ENCODE measurements around the gene PUS7.
"Not testable (repeated sequence)": the region's sequence is repeated elsewhere in the genome, so short reads cannot be mapped to it uniquely, and the experiment has no call there.

PUS7 gene

DNA sequence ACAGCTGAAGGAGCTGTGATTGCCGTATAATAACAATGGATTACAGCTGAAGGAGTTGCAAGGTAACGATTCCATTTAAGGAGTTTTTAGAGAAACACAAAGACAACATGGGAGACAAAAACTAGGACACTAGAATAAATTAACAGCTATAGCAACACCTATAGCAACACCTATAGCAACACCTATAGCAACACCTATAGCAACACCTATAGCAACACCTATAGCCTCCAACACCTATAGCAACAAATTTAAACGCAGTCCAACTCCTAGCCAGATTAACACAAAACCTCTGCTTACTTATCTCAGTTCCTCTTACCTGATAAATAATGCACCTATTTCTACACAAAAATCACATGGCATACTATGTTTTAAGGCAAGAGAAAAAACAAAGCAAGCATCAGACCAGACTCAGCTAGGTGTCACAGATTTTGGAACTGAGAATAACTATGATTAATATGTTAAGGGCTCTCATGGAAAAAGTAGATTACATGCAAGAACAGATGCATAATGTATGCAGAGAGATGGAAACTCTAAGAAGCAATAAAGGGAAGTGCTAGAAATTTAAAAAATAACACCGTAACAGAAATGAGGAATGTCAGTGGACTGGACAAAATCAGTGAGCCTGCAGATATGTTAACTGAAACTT, 77.6 kb downstream of the PUS7 start:
- no peak for DNase-seq (ENCODE audit: low spot score)

DNA sequence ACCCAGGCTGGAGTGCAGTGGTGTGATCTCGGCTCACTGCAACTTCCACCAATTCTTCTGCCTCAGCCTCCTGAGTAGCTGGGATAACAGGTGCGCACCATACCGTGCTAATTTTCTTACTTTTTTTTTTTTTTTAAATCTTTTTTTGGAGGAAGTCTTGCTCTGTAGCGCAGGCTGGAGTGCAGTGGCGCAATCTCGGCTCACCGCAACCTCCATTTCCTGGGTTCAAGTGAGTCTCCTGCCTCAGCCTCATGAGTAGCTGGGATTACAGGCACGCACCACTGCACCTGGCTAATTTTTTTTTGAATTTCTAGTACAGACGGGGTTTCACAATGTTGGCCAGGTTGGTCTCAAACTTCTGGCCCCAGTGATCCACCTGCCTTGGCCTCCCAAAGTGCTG, 79.9 kb downstream of the PUS7 start:
- not testable (repeated sequence) for DNase-seq (ENCODE audit: low spot score)

DNA sequence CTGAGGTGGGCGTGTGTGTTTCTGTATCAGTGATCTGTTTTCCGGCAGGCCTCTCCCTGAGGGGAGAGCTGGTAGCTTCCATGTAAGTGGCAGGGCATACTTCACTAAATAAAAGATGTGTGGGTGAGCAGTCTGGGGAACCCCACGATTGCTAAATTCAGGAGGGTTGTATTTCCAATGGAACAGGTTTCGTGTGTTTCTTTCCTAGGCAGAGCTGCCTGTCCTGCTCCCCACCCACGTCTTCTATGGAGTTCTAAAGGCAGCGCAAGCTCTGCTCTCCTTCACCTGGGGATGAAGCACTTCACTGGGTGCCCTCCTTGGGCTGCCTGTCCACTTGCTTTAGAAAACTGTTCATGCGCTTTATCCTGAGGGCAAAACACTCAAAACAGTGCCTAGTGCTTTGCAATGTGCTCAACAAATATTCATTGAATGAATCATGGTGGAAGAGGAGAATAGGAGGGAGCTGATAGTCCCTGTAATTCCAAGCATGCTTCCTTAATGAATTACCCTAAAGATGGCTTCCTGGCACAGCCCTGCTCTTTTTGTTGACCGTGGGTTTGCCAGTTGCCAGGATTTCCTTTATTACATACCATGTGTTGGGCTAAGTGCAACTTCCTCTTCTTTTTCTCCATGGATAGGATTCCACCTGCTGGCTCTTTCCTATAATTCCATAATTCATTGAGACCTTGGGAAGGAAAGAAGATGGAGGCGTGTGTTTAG, 82.7 kb downstream of the PUS7 start:
- peak; percentile 13 for DNase-seq (ENCODE audit: low spot score)

DNA sequence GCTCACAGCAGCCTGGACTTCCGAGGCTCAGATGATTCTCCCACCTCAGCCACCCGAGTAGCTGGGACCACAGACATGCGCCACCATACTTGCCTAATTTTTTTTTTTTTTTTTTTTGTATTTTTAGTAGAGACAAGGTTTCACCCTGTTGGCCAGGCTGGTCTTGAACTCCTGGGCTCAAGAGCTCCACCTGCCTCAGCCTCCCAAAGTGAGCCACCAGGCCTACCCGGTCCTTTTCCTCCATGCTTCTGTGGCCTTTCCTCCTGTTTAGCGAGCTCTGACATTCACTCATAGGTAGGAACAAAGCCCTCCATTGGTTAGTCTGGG, 83.3 kb downstream of the PUS7 start:
- peak; percentile 67 for DNase-seq (ENCODE audit: low spot score)

DNA sequence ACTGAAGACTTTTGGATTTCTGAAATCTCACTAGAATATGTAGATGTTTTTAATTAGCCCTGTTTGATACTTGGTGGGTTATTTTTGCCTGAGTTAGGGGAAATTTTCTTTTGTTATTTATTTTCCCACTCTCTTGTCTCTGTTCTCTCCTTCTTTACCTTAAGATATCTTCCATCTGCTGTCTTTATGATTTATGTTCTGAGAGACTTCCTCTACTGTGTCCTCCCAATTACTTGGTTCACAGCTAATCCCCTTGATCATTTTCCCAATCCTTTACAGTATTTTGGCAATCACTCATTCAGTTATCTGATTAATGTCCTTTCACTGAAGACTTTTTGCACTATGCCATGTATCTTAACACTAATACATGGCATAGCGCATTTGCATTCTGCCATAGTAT, 83.8 kb downstream of the PUS7 start:
- DNase-seq (ENCODE audit: low spot score), result no peak

DNA sequence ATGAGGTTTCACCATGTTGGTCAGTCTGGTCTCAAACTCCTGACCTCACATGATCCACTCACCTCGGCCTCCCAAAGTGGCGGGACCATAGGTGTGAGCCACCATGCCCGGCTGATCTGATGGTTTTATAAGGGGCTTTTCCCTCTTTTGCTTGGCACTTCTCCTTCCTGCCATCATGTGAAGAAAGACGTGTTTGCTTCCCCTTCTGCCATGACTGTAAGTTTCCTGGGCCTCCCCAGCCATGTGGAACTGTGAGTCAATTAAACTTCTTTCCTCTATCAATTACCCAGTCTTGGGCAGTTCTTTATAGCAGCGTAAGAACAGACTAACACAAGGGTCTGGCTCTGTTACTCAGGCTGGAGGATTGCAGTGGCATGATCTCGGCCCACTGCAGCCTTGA, 84.7 kb downstream of the PUS7 start:
- DNase-seq (ENCODE audit: low spot score), result not testable (repeated sequence)

DNA sequence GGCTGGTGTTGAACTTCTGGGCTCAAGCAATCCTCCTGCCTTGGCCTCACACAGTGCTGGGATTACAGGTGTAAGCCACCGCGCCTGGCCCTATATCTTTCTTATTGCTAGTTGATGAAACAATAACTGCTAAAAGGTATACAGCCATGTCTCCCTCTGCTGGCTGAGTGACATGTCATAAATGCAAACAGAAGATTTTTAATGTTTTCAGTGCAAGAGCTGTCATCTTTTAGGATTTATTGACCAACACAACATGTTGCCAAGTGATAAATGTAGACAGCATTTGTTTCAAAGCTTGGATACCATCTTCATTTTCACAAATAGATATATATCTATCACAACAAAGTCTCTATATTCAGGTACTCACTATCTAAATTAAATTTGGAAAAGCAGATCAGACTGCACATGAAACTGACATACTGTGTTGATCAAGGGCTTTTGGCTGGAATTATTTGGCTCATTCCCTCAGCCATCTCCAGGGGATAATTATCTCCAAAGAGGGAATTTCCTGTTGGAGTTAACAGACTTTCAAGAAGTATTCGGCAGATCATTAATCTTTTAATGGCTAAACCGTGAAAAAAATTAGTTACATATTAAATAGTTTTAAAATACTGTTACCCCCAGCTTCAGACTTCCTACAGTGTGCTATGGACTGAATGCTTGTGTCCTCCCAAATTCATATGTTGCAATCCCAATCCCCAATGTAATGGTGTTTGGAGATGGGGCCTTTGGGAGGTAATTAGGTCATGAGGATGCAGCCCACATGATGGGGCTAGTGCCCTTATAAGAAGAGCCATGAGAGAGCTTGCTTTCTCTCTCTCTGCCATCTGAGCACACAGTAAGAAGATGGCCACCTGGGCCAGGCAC, 92.1 kb downstream of the PUS7 start:
- peak; percentile 59 for DNase-seq (ENCODE audit: low spot score)

DNA sequence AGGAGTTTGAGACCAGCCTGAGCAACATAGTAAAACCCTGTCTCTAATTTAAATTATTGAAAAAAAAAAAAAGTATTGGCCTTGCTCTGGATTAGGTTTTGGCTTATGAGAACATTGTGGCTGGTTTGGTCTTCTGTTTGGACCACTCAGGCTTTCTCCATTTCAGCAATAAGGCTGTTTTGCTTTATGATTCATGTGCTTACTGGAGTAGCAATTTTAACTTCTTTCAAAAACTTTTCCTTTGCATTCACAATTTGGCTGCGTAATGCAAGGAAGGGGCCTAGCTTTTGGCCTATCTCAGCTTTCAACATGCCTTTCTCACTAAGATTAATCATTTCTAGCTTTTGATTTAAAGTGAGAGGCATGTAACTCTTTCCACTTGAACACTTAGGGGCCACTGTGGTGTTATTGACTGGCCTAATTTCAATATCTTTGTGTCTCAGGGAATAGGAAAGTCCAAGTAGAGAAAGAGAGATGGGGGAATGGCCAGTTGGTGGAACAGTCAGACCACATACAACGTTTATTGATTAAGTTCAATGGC, 95.4 kb downstream of the PUS7 start:
- no peak for DNase-seq (ENCODE audit: low spot score)

DNA sequence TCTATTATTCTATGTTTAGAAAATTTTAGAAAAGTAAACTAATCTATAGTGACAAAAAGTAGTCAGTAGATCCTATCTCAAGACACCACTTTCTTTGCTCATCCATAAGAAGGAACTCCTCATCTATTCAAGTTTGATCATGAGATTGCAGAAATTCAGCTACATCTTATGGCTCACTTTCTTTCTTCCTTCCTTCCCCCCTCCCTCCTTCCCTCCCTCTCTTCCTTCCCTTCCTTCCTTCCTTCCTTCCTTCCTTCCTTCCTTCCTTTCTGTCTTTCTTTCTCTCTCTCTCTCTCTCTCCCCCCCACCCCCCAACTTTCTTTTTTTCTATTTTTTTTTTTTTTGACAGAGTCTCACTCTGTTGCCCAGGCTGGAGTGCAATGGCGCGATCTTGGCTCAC, 98.1 kb downstream of the PUS7 start:
- DNase-seq (ENCODE audit: low spot score), result no peak

DNA sequence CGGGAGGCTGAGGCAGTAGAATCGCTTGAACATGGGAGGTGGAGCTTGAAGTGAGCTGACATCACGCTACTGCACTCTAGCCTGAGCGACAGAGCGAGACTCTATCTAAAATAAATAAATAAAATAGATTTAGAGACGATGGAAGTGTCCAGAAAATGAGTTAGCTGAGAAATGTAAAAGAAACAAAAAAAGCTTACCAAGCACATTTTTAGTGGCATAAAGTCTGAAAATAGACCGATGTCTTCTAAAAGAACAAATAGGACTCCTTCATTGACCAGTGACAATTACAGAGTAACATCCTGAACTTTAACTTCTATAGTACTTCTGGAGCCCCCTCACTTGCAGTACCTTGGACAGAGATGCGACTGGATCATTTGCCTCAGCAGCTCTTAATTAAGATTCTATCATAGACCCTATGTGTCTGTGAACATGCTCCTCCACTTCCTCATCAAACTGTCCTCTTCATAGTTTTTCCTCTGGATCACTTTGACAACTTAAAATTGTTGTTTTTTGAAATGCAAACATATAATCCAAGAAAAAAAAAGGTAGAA, 108.1 kb downstream of the PUS7 start:
- DNase-seq (ENCODE audit: low spot score), result no peak

DNA sequence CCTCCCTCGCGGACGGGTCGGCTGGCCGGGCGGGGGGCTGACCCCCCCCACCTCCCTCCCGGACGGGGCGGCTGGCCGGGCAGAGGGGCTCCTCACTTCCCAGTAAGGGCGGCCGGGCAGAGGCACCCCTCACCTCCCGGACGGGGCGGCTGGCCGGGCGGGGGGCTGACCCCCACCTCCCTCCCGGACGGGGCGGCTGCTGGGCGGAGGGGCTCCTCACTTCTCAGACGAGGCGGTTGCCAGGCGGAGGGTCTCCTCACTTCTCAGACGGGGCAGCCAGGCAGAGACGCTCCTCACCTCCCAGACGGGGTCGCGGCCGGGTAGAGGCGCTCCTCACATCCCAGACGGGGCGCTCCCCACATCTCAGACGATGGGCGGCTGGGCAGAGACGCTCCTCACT, 111.3 kb downstream of the PUS7 start:
- not testable (repeated sequence) for DNase-seq (ENCODE audit: low spot score)

DNA sequence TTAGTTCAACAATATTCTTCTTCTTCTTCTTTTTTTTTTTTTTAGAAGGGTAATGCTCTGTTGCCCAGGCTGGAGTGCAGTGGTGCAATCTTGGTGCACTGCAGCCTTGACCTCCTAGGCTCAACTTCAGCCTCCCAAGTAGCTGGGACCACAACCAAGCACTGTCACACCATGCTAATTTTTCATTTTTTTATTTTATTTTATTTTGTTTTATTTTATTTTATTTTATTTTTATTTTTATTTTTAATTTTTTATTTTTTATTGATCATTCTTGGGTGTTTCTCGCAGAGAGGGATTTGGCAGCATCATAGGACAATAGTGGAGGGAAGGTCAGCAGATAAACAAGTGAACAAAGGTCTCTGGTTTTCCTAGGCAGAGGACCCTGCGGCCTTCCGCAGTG, 112.3 kb downstream of the PUS7 start:
- not testable (repeated sequence) for DNase-seq (ENCODE audit: low spot score)

DNA sequence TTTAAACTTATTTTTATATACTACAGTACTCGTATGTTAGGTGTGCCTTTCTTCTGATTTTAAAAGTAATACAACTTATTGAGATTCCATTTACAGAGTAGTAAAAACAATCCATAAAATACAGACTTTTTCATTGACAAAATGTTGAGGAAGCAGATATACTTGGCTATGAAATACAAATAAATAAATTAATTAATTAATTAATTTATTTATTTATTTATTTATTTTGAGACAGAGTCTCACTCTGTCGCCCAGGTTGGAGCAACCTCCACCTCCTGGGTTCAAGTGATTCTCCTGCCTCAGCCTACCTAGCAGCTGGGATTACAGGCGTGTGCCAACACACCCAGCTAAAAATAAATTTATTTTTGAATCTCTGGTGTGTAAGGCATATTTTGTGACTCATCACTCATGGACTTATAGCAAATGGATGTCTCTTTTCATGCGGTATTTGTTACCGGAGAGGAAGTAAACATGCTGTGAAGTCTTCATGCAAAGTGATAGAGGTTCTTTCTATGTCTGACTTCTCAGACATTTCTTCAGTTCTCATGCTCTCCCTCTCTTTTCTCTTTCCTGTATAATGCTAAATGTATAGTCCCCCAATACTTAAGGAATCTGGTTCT, 113.2 kb downstream of the PUS7 start:
- DNase-seq (ENCODE audit: low spot score), result no peak
